ENCODE data around the gene OARD1.

OARD1 gene

GRCh38 chr6:41047745-41048732, 24.1 kb downstream of the OARD1 start:
- DNase-seq: no peak

GRCh38 chr6:41047306-41047705, 24.9 kb downstream of the OARD1 start:
- DNase-seq: no peak

GRCh38 chr6:41046084-41046483, 26.1 kb downstream of the OARD1 start:
- no peak for DNase-seq

GRCh38 chr6:41045664-41046063, 26.5 kb downstream of the OARD1 start:
- no peak for DNase-seq

GRCh38 chr6:41043151-41043550, 29.0 kb downstream of the OARD1 start:
- no peak for DNase-seq

- no peak for DNase-seq
These were observed 29.7 kb downstream of the OARD1 start, which contains the start of gene TSPO2 for GRCh38 chr6:41042226-41043055. Gene TSPO2 (plus strand): TSS chr6:41042467. CDS start chr6:41042986, 519 bp downstream.

GRCh38 chr6:41040940-41041536, 31.1 kb downstream of the OARD1 start:
- DNase-seq: no peak

GRCh38 chr6:41040101-41040939, 31.8 kb downstream of the OARD1 start:
- DNase-seq: no peak

- no peak for DNase-seq
These were observed 32.8 kb downstream of the OARD1 start, which contains the start of gene UNC5CL for GRCh38 chr6:41039060-41039998. Gene UNC5CL (minus strand): TSS chr6:41039221. CDS start chr6:41035074, 4,147 bp downstream.

- no peak for DNase-seq
These were observed 34.0 kb downstream of the OARD1 start for GRCh38 chr6:41038205-41038604.

GRCh38 chr6:41037107-41037900, 34.9 kb downstream of the OARD1 start:
- DNase-seq: no peak

GRCh38 chr6:41036601-41037000, 35.6 kb downstream of the OARD1 start:
- DNase-seq: no peak

GRCh38 chr6:41036186-41036585, 36.0 kb downstream of the OARD1 start:
- no peak for DNase-seq

- DNase-seq: no peak
These were observed 38.4 kb downstream of the OARD1 start for GRCh38 chr6:41033776-41034175.

- DNase-seq: no peak
These were observed 39.3 kb downstream of the OARD1 start for GRCh38 chr6:41032830-41033229.

GRCh38 chr6:41028561-41029412, 43.4 kb downstream of the OARD1 start:
- no peak for DNase-seq

- DNase-seq: no peak
These were observed 44.2 kb downstream of the OARD1 start for GRCh38 chr6:41027799-41028560.

GRCh38 chr6:41027241-41027640, 44.9 kb downstream of the OARD1 start:
- no peak for DNase-seq
